SK-N-SH (cell line): Measurements from ENCODE around the gene SSX2IP.

Experiments
- CHD2 ChIP-seq: fragments of 150-350 bp; IDR thresholded peaks from 2 replicates; pipeline ENCODE4 v1.6.1; 2018; ENCODE audit warnings: low read length; ENCODE audit not compliant: partially characterized antibody
- EP300 ChIP-seq, 2 experiments: IDR thresholded peaks; 2 replicates each; pipeline versions ENCODE4 v1.4.0 to v1.6.1; 2012; ENCODE audit warnings: borderline replicate concordance in 1 of 2, low read depth in 1 of 2, low read length in 1 of 2
- FOSL2 ChIP-seq: IDR thresholded peaks from 2 replicates; pipeline ENCODE4 v1.4.0; 2012; ENCODE audit warnings: low read depth, mild to moderate bottlenecking, moderate library complexity, borderline replicate concordance
- FOXJ3 ChIP-seq: sonication (generic); formaldehyde crosslinking; IDR thresholded peaks from 2 replicates; pipeline ENCODE4 v1.5.1; 2020; ENCODE audit warnings: mild to moderate bottlenecking, missing genetic modification reagents
- NFIC ChIP-seq: IDR thresholded peaks from 2 replicates; pipeline ENCODE4 v1.4.0; 2012; ENCODE audit warnings: borderline replicate concordance
- POLR2AphosphoS5 ChIP-seq: IDR thresholded peaks from 2 replicates; pipeline ENCODE4 v1.6.1; 2012; ENCODE audit warnings: low read depth, low read length
- RCOR1 ChIP-seq: fragments of 150-350 bp; IDR thresholded peaks from 2 replicates; pipeline ENCODE4 v1.6.1; 2017; ENCODE audit warnings: antibody characterized with exemption, low read length
- TAF1 ChIP-seq: IDR thresholded peaks from 2 replicates; pipeline ENCODE4 v1.6.1; 2012; ENCODE audit warnings: low read depth, mild to moderate bottlenecking, low read length, moderate library complexity, borderline replicate concordance
- TF ChIP-seq, protein P1 (sequence below): fragments of 200-600 bp; sonication (generic); IDR thresholded peaks from 2 replicates; pipeline ENCODE4 v1.6.1; 2017; ENCODE audit warnings: antibody characterized with exemption, mild to moderate bottlenecking, moderate library complexity
- TF ChIP-seq, protein P2 (sequence below): IDR thresholded peaks from 2 replicates; pipeline ENCODE4; 2012
- TF ChIP-seq, protein P3 (sequence below): IDR thresholded peaks from 2 replicates; pipeline ENCODE4 v1.4.0; 2012; ENCODE audit warnings: low read depth
- TF ChIP-seq, protein P4 (sequence below): fragments of 150-350 bp; IDR thresholded peaks from 2 replicates; pipeline ENCODE4 v1.6.1; 2016; ENCODE audit warnings: mild to moderate bottlenecking, low read depth, low read length

DNA sequence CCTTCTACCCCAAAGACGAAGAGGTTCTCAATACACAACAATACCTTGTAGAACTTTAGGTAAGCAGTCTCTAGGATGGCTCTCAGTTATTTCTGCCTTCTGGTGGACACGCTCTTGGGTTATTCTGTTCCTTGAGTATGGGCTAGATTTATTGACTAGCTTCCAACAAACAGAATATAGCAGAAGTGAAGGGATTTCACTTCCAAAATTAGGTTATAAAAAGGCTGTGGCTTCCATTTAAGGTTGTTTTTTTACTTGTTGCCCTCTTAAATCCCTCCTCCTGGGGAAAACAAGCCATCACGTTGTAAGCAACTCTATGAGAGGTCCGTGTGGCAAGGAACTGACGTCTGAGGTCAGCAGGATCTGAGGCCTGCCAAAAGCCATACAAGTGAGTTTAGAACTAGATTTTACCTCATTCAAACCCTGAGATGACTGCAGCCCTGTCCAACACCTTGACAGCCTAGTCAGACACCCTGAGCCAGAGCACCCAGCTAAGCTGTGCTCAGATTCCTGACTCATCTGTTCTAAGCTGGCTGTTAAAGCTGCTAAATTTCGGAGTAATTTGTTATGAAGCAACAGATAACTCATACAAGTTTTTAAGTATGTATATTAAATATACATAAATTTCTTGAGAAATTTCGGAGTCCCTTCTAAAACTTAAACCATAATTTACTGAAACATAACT lies 12.7 kb downstream of the SSX2IP start:
- TF ChIP-seq, protein P1, sequence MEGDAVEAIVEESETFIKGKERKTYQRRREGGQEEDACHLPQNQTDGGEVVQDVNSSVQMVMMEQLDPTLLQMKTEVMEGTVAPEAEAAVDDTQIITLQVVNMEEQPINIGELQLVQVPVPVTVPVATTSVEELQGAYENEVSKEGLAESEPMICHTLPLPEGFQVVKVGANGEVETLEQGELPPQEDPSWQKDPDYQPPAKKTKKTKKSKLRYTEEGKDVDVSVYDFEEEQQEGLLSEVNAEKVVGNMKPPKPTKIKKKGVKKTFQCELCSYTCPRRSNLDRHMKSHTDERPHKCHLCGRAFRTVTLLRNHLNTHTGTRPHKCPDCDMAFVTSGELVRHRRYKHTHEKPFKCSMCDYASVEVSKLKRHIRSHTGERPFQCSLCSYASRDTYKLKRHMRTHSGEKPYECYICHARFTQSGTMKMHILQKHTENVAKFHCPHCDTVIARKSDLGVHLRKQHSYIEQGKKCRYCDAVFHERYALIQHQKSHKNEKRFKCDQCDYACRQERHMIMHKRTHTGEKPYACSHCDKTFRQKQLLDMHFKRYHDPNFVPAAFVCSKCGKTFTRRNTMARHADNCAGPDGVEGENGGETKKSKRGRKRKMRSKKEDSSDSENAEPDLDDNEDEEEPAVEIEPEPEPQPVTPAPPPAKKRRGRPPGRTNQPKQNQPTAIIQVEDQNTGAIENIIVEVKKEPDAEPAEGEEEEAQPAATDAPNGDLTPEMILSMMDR: no peak
- TF ChIP-seq EP300 (IDR thresholded peaks at IDR 0.05; ENCODE audit: borderline replicate concordance in 1 of 2, low read depth in 1 of 2, low read length in 1 of 2) (no peak), POLR2AphosphoS5 (no peak), TAF1 (no peak), FOSL2 (no peak), NFIC (no peak), FOXJ3 (CRISPR knock-in tag) (no peak), RCOR1 (no peak), CHD2 (no peak)
- TF ChIP-seq, protein P2, sequence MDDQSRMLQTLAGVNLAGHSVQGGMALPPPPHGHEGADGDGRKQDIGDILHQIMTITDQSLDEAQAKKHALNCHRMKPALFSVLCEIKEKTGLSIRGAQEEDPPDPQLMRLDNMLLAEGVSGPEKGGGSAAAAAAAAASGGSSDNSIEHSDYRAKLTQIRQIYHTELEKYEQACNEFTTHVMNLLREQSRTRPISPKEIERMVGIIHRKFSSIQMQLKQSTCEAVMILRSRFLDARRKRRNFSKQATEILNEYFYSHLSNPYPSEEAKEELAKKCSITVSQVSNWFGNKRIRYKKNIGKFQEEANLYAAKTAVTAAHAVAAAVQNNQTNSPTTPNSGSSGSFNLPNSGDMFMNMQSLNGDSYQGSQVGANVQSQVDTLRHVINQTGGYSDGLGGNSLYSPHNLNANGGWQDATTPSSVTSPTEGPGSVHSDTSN: no peak
- TF ChIP-seq, protein P3, sequence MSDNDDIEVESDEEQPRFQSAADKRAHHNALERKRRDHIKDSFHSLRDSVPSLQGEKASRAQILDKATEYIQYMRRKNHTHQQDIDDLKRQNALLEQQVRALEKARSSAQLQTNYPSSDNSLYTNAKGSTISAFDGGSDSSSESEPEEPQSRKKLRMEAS: no peak
- TF ChIP-seq, protein P4, sequence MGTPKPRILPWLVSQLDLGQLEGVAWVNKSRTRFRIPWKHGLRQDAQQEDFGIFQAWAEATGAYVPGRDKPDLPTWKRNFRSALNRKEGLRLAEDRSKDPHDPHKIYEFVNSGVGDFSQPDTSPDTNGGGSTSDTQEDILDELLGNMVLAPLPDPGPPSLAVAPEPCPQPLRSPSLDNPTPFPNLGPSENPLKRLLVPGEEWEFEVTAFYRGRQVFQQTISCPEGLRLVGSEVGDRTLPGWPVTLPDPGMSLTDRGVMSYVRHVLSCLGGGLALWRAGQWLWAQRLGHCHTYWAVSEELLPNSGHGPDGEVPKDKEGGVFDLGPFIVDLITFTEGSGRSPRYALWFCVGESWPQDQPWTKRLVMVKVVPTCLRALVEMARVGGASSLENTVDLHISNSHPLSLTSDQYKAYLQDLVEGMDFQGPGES: no peak
